ENCODE data around the gene MPP2.
"Not testable (repeated sequence)": the region's sequence is repeated elsewhere in the genome, so short reads cannot be mapped to it uniquely, and the experiment has no call there.

Gene MPP2

DNA sequence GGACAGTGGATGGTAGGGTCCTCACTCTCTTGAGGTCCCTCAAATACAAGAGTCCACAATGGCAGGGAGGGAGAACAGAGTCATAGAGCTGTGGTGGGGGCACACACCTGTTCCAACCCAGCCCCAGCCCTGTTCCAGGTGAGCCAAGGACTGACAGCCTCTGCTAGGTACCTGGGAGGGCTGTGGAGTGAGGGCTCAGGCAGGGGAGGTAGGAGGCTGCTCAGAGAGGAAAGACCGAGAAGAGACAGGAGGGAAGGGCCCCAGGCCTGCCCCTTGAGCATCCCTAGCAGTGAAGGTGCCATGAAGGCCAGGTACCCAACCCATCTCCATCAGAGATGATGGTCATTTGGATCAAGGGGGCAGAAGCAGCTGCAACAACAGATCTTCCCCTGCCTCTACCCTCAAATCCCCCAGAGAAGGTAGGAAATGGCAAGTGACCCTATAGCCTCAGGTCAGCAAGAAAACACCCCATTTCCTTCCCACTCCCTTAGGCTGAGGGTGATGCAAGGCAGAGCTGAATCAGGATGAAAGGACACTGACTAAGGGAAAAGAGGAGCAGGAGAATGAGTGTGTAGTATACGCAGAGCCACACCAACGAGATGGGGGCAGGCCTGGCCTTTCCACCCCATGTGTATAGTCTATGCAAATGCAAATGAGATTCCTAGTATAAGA, 31.7 kb downstream of the MPP2 start:
- no peak for DNase-seq (ENCODE audit: low spot score)

DNA sequence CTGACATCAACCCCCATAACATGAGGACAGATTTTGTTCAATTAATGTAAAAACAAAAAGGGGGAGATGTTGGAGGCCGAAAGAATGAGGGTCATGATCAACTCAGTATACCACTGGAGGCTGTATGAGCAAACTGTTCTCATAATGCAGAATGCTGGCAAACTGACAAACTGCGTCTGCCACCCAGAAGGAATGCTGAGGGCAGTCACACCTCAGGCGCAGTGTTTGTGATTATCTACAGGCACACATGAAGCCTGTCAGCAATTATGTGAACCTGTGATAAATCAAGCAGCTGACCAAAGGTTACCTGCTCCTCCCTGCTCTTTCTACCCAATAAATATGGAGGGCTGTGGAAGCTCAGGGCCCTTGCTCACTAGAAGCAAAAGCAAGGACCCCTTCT, 33.0 kb downstream of the MPP2 start:
- no peak for DNase-seq (ENCODE audit: low spot score)

DNA sequence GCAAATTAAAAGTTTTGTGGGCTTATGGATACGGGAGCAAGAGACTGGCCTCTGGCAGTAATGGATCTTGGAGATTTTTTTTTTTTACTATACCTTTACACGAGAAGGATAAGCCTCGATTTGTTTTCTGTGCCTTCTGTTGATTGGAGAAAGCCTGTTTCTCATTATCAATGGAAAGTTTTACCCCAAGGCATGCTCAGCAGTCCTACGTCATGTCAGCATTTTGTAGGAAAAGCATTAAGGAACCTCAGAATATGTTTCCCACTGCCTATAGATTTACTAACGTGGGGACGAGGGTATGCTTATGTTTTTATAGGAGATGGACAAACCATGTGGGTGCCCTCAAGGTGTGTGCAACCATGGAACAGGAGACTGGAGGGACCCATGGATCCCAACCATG, 33.5 kb downstream of the MPP2 start:
- DNase-seq (ENCODE audit: low spot score): no peak

DNA sequence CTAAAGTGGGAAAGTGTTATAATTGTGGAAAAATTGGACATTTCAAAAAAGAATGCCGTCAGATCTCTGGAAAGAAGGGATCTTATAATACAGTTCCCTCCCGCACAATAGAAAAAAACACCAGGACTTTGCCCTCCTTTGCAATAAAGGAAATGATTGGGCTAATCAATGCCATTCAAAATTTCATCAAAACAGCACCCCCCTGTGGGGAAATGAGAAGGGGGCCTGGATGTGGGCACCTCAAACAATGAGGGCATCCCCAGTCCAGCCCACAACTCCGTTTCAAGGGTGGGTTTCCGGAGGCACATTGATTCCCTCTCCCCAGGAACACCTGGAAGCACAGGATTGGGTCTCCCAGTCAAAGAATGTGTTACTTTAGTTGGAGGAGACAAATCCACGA, 34.2 kb downstream of the MPP2 start:
- no peak for DNase-seq (ENCODE audit: low spot score)

DNA sequence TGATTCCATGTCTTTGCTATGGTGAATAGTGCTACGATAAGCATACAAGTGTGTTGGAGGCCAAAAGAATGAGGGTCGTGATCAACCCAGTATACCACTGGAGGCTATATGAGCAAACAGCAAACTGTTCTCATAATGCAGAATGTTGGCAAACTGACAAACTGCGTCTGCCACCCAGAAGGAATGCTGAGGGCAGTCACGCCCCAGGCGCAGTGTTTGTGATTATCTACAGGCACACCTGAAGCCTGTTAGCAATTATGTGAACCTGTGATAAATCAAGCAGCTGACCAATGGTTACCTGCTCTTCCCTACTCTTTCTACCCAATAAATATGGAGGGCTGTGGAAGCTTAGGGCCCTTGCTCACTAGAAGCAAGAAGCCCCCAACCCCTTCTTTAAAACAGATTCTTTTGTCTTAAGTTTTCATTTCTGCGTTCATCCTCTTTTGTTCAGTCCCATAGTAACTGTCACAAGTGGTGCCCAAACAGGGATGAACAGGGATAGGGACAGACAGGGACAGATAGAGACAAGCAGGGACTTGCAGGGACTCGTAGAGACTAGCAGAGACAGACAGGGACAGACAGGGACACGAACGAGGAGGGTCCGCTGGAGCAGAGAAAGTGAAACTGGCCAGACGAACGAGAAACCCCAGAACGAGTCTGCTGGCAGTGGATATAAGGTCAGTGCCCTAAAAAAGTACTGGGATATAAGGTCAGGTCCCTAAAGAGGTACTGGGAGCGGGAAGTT, 35.2 kb downstream of the MPP2 start:
- no peak for DNase-seq (ENCODE audit: low spot score)

DNA sequence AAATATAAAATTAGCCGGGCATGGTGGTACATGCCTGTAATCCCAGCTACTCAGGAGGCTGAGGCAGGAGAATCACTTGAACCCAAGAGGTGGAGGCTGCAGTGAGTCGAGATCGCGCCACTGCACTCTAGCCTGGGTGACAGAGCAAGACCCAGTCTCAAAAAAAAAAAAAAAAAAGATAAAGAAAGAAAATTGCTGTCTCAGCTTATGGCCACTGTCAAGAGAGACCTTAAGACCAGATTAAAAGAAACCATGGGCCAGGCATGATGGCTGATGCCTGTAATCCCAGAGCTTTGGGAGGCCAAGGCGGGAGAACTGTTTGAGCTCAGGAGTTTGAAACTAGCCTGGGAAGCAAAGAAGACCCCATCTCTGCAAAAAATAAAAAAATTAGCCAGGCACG, 38.3 kb downstream of the MPP2 start:
- DNase-seq (ENCODE audit: low spot score): not testable (repeated sequence)

DNA sequence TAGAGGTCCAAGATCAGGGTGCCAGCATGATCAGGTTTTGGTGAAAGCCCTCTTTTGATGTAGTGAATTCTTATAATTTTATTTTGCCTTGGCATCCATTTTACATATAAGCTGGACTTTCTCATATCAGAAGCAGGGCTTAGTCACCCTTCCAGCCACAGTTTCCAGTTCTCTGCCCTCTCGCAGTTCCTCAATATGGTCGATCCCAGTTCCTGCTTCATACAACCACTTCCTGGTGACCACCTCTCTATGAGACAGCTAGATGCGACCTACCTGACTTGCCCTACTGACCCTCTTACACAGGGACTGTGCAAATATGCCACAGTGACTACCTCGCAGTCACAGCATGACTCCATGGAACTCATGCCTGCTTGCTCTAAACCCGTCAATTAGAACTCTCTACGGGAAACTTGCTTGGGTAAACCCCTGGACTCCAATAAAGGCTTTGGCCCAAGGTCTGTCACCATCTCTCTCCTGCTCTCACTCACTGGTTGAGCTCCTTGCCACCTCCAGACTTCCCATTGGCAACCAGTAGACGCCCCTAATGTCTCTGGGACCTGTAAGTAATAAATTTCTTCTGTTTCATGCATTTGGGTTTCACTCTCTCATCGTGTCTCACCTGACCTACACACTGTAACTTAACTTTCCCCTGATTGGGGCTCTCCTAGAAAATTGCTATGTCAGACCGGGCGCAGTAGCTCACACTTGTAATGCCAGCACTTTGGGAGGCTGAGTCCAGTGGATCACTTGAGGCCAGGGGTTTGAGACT, 38.9 kb downstream of the MPP2 start:
- no peak for DNase-seq (ENCODE audit: low spot score)

DNA sequence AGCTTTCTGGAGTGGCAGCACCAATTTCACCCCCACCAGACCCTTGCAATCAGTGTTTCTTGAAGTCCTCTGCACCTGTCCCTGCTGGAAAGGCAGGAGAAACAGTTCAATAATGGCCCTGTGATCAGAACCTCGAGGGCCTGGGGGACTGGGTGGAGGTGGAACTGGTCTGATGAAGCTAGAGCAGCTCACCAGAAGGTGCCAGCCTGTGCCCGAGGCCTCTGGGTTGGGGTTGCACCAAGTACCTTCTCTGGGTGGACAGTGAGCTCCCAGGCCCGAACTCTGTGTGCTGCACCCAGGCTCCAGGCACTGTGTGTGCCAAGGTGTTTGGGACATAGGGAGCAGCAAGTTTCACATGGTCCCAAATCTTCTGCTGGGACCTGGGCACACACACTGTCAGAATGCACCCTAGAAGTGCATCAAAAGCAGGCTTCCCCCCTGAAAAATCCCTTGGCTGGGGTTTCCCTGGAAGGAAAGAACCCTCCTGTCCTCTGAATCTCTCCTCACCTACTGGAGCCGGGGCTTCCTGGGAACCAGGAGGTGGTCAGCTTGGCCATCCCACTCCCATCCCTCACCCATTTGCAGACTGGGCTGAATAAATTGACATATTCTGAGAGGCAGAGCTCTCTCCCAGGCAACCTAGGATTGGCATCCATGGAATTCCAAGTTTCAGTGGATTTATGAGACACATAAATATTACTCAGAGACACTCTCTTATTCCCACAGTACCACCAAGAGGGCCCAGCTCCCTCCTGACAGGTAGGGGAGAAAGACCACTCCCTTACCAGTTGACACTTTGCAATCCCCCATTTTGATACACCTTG, 43.0 kb downstream of the MPP2 start:
- DNase-seq (ENCODE audit: low spot score): no peak

DNA sequence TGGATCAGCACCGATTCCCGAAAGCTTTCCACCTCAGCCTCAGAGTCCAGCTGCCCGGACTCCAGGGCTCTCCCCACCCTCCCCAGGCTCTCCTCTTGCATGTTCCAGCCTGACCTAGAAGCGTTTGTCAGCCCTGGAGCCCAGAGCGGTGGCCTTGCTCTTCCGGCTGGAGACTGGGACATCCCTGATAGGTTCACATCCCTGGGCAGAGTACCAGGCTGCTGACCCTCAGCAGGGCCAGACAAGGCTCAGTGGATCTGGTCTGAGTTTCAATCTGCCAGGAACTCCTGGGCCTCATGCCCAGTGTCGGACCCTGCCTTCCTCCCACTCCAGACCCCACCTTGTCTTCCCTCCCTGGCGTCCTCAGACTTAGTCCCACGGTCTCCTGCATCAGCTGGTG, 45.4 kb downstream of the MPP2 start:
- no peak for DNase-seq (ENCODE audit: low spot score)

DNA sequence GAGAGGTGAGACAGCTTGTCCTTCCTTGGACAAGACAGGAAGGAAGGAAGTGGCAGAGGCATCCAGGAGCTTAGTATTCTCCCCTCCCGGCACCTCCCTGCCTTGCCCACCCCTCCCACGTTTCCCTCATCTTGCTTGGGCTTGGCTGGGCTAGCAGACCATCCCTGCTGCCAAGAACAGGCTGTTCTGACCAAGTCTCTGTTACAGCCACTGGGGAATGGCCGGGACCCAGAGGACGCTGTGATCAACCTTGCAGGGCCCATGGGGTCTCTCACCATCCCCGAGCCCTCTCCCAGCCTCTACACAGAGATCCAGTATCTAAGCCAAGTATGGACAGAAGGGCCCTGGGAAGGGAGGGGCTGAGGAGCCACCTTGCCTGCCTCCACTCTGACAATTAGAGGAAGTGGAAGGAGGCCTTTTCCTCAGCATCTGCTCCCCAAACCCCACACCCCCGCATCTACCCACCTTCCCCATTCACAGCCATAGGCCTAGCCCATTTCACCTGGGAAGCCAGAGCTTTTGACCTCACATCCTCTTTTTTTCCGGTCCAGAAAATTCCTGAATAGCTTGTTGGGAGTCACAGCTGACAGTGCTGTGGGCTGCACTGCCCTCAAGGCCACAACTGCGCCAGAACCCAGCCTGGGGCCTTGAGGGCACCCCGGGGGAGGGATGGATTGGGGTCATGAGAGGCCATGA, 46.3 kb downstream of the MPP2 start:
- DNase-seq (ENCODE audit: low spot score): no peak

DNA sequence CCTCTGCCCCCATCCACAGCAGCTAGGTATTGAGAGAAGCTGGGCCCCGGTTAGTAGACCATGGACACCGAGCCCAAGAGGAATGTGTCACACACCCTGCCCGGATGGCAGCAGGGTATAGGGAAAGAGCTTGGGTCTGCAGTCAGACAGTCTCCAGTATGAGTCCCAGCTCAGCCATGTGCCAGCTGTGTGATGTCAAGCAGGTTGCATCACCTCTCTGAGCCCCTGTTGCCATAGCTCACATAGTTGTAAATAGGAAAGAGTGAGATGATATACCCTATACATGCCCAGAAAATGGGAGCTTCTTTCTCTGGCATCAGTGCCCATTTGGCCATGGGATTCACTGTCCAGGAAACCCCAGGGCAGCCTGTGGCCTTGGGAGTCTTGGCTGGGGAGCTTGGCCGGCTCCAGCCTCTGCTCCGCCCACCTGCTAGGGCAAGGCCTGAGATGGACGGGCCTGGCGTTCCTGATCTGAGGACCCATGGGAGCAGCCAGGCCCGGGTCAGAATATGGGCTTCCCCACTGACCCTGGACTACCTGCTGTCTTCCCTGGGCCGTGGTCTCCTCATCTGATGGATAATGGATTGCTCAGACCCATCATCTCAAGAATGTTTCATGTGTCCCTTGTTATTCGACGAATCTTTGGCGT, 47.1 kb downstream of the MPP2 start:
- DNase-seq (ENCODE audit: low spot score): no peak

DNA sequence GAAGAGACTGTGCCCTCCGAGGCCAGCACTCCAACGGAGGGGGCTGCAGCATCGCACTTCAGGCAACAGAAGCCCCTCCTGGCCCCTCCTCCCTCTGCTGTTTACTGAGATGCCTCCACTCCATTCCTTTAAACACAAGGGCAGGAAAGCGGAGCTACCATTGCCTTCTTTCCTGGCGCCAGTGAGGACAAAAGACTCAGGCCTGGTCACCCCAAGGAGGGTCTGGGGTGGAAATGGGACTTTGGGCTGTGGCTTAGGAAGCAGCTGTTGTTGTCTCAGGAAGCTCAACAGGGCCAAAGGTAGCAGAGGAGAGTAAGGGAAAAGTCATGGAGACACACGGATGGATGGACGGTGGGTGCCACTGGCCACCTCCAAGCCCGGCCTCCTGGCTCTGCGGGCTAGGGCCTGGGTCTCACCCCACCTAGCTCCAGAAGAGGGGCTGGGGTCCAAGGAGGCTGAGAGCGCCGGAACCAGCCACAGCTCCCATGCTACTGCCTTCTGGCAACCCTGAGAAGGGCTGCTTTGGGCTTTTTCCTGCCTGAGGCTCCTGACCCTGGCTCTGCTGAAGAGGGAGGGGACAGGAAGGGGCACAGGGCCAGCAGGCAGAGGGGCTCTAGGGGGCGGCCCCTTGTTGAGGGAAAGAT, 49.3 kb downstream of the MPP2 start:
- DNase-seq (ENCODE audit: low spot score): no peak

DNA sequence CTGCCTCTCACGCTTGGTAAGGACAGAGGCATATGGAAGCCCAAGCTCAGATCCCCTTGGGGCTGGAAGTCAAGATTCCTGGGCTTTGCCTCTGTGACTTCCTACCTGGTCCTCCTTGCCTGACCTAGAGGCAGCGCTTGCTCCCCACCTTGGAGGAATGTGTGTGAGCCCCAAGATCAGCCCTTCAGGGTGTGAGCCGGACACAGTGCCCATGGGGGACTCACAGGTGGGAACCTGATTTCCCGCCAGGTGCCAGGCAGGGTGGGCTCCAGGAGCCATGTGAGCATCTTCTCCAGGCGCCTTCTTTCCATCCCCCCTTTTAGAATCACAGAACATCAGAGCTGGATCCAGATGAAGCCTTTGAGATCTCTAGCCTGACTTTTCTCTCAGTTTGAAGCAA, 50.2 kb downstream of the MPP2 start:
- no peak for DNase-seq (ENCODE audit: low spot score)

DNA sequence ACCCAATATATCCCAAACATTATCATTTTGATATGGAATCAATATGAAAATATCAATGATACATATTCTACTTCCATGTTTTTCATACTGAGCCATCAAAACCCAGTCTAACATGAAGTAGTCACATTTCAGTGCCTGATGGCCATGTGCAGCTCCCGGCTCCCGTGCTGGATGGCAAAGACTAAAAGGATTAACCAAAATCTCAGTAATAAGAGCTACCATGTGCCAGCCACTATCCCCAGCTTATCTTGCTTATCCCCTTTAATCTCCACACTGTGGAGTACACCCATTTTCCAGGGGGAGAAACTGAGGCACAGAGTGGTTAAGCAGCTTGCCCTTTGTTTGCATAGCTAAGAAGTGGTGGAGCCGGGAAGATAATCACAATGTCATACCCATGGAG, 51.2 kb downstream of the MPP2 start:
- DNase-seq (ENCODE audit: low spot score): no peak

DNA sequence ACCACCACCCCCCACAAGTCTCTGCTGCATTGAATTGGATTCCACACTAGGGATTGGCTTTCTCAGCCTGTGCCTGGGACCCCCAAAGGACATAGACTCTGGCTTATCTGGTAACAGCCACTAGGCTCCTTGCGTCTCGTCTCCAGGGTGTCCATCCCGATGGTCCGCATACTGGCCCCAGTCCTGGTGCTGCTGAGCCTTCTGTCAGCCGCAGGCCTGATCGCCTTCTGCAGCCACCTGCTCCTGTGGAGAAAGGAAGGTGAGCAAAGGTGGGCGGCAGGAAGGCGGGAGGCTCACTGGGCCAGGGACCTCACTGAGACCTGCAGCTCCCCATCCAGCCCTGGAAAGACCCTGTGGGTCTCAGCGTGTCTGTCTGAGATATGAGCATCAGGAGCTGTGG, 52.3 kb downstream of the MPP2 start:
- no peak for DNase-seq (ENCODE audit: low spot score)

DNA sequence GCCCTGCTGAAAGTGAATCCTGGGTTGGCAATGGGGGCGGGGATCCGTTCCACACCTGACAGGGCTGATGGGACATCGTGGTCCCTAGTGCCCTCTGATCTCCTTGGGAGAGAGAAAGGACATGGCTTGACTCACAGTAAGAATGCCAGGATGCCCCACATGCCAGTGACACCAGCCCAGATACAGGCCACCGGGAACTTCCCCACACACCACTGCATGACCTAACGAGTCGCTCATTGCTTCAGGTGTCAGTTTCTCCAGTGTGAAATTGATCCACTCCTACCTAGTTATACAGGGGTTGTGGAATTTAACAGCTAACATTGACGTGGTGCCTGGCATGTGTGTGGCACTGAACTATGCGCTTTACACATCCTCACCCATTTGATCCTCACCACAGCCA, 52.8 kb downstream of the MPP2 start:
- DNase-seq (ENCODE audit: low spot score): no peak

DNA sequence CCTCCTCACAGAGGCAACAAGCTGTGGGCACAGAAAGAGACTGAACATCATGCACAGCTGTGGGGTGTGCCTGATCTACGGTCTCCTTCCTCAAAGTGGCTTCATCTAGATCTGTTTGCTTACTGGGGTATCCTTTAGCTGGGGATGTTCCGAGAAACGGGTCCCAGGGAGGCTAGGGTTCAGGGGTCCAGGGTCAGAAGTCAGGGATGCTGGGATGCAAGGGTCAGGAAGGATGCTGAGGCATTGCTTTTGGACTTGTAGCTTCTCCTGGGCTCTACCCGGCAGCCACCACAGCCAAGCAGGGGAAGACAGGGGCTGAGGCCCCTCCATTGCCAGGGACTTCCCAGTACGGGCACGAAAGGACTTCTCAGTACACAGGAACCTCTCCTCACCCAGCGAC, 53.8 kb downstream of the MPP2 start:
- no peak for DNase-seq (ENCODE audit: low spot score)

DNA sequence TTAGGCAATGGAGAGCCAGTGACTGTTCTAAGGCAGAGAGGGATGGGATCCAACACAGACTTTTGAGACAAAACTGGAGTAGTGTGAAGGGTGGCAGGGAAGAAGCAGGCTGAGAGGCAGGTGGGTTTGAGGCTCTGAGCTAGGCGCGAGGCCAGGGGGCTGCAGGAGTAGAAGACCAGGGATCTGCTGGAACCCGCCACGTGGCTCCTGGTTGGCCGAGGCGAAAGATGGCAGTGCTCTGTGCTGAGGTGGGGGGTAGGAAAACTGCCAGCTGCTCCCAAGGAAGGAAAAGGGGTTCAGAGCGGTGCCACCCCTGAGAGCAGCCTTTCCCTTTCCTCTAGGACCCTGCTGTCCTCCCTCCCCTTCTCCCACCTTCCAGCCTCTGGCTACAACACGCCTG, 54.8 kb downstream of the MPP2 start:
- no peak for DNase-seq (ENCODE audit: low spot score)

DNA sequence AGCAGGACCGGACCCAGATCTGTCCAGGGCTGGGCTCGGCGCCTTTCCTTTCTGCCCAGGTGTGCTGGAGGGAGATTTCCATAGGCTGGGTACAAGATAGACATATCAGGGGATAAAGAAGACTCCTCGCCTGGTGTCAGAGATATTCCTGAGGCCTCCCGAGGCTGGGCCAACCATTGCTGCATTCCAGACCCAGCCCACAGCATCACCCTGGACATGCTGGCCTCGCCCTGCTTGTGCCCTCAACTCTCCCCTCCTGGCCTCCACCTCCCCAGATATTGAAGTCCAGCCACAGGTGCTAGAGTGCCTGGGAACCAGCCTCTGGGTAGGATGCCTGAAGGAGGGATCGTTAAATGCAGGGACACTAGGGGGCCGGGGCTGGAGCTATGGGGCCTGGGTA, 58.2 kb downstream of the MPP2 start:
- DNase-seq (ENCODE audit: low spot score): no peak

DNA sequence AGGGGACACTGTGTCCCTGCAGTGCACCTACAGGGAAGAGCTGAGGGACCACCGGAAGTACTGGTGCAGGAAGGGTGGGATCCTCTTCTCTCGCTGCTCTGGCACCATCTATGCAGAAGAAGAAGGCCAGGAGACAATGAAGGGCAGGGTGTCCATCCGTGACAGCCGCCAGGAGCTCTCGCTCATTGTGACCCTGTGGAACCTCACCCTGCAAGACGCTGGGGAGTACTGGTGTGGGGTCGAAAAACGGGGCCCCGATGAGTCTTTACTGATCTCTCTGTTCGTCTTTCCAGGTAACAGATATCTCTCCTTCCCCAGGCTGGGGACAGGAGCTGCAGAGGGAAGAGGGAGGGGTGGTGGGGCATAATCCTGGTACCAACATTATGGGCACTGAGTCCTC, 58.7 kb downstream of the MPP2 start:
- DNase-seq (ENCODE audit: low spot score): no peak

DNA sequence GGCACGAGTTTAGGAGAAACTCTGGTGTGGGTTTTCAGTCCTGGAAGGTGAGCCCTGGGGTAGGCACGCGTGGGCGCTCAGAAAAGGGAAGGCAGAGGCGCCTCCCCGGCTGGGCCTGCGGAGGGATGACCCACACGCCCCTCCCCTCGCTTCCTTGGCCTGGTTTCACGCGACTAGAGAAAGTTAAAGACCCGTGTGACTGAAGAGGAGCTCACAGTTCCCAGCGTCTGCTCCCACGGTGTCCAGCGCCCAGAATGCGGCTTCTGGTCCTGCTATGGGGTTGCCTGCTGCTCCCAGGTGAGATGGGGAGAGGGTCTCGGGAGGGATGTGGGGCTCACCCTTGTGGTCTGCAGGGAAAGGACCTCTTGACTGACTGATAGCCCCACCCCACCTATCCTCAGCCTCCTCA, 60.4 kb downstream of the MPP2 start, which contains the start of gene CD300LG:
Gene CD300LG (plus strand): TSS at position 214 of the 409 bp plus-strand sequence. CDS start 41 bp downstream, at position 255.
- DNase-seq (ENCODE audit: low spot score): no peak
